GM19035 (cell line): Measurements from ENCODE around the gene POLR2L.

Source experiments
- ATAC-seq: cut with Tn5 transposase; IDR thresholded peaks from one replicate; pipeline ENCODE4 v1.9.1; 2021; ENCODE audit not compliant: unreplicated experiment

POLR2L gene

DNA sequence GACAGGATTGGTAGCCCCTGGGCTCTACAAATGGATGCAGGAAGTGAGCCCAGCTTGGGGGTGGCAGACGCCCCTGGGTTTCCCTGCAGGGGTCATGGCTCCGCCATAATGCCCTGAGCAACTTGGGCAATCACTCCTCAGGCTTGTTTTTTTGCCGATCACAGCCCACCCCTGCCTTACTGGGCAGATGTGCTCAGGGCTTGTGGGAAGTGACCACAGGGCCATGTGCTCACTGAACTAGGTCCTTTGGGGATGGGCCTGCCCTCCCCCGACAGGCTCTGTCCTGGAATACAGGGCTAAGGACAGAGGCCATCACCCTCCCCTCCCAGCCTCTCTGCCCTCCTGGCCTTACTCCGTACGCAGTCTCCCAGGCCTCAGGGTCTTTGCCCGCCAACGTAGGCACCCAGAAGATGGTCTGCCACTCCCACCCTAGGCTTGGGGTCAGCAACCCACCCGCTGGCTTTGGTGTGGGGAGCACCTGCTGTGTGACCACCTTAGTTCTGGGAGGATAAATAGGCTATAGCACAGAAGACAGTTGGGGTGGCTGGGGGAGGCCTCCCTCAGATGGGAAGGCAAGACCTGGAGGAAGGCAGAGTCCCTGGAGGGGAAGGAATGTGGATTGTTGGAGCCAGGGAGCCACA is 28.8 kb downstream of the POLR2L start:
- ATAC-seq, result no peak

DNA sequence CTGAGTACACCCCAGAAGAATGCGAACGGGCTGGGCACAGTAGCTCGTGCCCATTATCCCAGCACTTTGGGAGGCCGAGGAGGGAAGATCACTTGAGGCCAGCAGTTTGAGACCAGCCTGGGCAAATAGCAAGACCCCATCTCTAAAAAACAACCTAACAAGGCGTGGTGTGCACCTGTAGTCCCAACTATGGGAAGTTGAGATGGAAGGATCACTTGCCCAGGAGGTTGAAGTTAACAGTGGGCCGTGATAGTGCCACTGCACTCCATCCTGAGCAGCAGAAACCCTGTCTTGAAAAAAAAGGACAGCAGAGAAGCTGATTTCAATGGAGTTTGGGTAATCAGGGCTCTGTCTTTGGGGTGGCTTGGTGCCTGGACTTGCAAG is 29.3 kb downstream of the POLR2L start:
- no peak for ATAC-seq

- no peak for ATAC-seq
Observed at GRCh38 chr11:812390-812789, 29.9 kb downstream of the POLR2L start.

GRCh38 chr11:811446-812245 is 30.7 kb downstream of the POLR2L start:
- no peak for ATAC-seq

DNA sequence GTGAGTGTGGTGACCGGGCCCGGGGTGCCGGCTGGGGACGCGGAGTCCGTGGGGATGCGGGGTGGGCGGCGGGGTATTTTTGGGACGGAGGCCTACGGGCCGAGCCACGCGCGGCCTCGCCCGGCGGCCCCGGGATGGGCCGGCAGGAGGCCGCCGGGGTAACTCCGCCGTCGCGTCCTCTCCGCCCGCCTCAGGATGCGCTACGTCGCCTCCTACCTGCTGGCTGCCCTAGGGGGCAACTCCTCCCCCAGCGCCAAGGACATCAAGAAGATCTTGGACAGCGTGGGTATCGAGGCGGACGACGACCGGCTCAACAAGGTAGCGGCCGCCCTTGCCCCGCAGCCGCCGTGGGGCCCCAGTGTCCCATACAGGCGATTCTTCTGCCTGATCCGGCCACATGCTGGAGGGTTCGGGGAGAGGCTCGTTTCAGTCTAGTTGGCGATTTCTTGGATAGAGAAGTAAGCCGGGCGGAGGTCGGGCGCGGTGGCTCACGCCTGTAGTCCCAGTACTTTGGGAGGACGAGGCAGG is 32.2 kb downstream of the POLR2L start:
- ATAC-seq, result no peak

DNA sequence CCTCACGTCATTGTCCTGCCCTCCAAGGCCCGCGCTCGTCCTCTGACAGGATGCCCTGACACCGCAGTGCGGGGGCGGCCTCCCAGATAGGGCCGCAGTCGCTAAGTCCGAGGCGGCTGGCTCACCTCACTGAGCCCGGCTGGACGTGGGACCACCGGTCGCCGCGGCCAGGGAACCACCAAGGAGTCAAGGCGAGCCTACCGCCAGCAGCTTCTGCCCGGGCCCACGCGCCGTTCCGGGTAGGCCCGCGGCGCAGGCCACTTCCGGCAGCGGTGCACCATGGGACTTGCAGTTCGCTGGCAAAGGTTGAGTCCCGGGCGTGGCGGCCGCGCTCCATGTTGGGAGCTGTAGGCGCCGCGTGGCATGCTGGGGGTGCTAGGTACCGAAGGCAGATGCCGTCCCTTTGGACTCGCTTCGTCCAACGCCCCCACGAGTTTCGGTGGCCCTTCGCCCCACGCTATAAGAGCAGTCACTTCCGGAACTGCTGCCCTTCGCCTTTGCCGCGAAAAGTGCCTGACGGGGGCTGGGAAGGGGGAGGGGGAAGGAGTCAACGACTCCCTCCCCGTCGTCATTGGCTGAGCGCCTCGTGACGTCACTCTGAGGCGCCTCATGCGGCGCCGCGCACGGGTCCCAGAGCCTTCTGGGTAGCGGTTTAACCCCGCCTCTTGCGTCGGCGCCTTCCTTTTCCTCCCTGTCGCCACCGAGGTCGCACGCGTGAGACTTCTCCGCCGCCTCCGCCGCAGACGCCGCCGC is 32.9 kb downstream of the POLR2L start, which contains the start of gene RPLP2:
RPLP2 (plus strand) TSS at position 681 of the 753 bp plus-strand sequence. CDS start 268 bp downstream, outside the sequence.
- ATAC-seq, result peak; percentile 70

DNA sequence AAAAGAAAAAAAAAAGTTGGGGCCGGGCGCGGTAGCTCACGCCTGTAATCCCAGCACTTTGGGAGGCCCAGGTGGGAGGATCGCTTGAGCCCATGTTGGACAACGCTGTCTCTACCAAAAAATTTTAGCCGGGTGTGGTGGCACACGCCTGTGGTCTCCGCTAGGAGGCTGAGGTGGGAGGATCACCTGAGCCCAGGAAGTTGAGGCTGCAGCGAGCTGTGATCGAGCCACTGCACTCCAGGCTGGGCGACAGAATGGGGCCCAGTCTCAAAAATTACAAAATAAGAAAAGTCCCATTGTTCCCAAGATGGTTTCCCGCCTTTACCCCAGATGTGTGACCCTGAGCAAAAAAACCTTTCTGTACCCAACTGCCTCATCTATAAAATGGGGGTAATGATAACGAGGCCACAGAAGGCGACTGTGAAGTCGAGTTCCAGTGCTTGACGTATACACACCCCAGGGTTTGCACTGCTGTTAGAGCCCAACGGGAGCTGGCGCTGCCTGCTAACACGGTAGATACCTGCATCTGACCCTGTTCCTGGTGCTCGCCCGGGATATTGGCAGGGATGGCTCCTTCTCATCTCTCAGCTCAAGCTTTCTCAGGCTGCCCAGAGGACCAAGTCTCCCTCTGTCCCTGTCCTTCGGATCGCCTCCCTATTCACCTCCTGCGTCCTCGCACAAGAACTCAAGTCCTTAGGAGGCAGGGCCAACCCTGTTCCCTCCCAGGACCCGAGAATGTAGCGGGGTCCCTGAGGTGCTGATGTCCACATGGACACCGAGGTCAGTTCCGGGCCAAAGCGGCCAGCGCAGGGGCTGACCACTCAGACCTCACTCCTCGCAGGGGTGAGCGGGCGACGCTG is 33.7 kb downstream of the POLR2L start:
- no peak for ATAC-seq

- no peak for ATAC-seq
Observed at GRCh38 chr11:804599-804964, 37.7 kb downstream of the POLR2L start.

DNA sequence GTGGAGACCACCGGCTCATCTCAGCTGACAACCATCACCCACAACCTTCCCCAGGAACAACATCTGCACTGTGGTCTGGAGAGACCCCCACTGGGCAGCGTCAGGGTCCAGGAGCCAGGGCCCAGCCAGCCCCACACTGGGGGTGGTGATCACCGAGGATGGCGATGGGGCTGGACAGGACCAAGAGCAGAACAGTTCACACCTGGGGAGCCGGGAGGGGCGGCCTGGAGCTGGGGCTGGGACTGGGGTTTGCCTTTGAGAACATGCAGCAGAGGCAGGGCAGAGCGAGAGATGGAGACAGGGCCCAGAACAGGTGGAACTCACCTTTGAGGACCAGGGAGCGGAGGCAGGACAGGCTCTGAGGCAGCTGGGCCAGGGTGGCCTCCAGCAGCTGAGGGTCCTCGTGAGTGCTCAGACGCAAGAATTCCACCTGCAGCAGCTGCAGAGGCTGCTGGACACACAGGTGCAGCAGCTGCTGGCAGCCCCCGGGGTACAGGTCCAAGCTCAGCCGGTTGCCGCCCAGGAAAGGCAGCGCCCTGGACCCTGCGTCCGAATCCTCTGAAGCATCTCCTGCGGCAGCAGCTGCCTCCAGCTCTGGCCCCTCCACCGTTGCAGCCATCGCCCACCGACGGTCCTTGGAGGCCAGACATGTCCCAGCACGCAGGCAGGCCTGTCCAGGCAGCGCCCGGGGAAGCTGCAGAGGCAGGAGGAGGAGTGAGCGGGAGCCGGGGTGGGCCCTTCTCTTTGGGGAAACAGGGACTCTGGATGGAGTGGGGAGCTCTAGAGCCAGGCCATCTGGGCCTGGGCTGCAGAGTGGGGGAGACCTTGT is 38.3 kb downstream of the POLR2L start:
- ATAC-seq, result no peak

GRCh38 chr11:803467-803742 is 38.9 kb downstream of the POLR2L start:
- ATAC-seq, result no peak

DNA sequence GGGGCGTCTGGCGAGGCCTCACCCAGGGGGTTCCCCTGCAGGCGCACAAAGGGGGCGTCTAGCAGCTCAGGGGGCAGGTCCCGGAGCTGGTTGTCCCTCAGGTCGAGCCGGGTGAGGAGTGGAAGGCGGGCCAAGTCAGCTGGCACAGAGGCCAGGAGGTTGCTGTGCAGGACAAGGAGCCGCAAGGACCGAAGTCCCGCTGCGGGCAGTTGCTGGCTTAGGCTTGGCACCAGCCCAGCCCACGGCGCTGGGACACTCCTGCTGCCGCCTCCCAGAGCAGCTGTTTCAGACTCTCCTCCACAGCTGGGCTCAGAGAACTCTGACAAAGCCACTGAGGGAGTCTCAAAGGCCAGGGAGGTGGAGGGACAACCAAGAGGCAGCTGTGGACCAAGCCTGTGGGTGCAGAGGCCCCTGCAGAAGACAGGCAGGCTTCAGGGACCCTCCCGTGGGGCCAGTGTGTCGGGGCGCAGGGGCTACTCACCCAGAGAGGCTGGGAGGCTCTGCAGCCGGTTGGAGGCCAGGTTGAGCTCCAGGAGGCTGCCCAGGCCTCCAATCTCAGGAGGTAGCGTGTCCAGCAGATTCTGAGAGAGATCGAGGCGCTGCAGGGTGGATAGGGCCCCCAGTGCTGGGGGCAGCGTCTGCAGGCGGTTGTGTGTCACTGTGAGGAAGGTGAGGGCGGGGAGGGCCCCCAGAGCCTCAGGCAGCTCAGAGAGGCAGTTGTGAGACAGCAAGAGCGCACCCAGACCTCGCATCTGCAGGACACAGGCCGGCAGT is 39.4 kb downstream of the POLR2L start:
- no peak for ATAC-seq

DNA sequence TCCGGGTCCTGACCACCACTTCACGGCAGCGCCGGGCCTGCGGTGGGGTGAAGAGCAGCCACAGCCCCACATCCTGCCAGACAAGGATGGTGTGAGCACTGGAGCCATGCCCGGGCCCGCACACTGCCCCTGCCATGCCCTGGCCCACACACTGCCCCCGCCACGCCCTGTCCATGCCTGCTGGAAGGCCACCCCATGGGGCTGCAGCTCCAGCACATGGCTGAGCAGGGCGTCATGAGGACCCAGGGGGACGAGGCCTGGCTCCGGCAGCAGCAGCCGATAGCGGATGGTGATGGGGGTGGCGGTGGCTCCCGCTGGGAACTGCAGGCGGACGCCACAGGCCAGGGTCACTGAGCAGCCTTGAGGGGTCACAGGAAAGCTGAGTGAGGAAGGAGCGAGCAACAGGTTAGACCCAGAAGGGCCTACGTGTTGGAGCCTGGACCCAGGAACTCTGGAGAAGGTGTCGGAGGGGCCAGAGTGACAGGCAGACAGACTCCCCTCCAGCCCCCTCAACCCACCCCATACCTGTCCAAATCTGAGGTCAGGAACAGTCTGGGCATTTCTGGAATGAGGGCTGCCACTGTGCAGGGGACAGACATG is 40.2 kb downstream of the POLR2L start:
- ATAC-seq, result no peak

- no peak for ATAC-seq
Observed at GRCh38 chr11:801097-801780, 41.1 kb downstream of the POLR2L start.

DNA sequence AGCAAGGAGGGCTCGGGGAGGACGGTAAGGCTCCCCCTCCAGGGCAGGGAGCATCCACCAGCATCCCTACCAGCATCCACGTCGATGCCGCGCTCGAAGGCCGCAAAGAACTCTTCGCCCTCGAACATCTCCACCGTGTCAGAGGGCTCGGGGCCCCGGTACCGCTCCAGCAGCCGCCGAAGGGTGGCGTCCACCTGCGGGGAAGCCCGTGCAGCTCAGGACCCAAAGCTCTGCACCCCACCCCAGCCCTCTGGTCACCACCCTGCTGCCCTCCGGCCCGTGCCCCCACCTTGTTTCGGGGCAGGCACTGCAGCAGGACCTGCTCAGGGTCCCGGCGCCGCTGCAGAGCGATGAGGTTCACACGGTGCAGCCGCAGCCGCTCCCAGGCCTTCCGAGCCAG is 41.9 kb downstream of the POLR2L start:
- no peak for ATAC-seq

DNA sequence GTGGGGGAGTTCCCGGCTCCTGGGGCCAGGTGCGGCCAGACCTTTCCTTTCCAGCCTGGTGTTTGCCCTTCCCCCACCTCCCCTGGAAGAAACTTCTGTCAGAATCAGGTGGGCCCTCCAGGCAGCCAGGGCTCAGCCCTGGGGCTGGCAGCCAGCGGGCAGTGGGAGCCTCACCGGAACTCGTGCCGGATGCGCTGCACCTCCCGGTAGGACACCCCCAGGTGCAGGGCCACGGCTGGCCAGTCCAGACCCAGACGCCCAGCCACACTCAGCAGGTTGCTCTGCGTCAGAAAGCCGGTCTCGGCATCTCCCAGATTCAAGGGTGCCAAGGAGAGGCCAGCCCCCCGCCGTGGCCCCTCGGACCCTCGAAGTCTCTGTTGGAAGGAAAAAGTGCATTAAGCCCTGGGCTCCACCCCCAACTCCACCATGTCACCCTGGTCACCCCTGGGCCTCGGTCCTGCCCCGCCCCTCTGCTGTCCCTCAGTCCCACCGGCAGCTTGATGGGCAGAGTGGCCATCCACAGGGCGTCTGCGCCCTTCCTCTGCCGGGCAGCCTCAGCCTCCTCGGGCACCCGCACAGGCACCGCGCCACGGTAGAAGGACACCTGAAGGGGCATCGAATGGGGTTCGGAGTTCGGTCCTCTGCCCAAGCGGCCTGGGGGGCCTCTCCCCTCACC is 42.5 kb downstream of the POLR2L start:
- ATAC-seq, result no peak

GRCh38 chr11:798093-798713 is 44.1 kb downstream of the POLR2L start, which contains the start of gene SLC25A22:
Gene SLC25A22, minus strand, starts transcription at chr11:798281. Its CDS starts 3,275 bp downstream, at chr11:795006.
- peak; percentile 59 for ATAC-seq
